HCT116 (cell line): ENCODE measurements around the gene NPLOC4. TPM values are rescaled to one million over a fixed set of nuclear protein-coding genes. Genes with fewer than 3 reads are reported as not detected.

Experiments
- ATAC-seq: fragments of 200-7000 bp; cut with Tn5 transposase; 2 replicates; pipeline ENCODE4 v1.9.1; 2020; ENCODE audit warnings: mild to moderate bottlenecking, moderate library complexity
- BruUV-seq: library from RNA; stranded (reverse); fragments of 400-500 nt; replicated peaks from 2 replicates; lab custom pipeline; 2021; lab: Mats Ljungman, UMichigan
- CTCF ChIA-PET: fragments of 300-600 bp; sonication (Branson Sonifier 250); formaldehyde crosslinking; loops from one replicate; lab custom pipeline; 2021; ENCODE audit warnings: antibody characterized with exemption; lab: Charles Lee
- POLR2A ChIA-PET: fragments of 300-600, 350-600 bp; sonication (Branson Sonifier 250); formaldehyde crosslinking; loops from one replicate; lab custom pipeline; 2021; ENCODE audit warnings: antibody characterized with exemption; lab: Charles Lee
- RAD21 ChIA-PET, 2 experiments: fragments of 300-600 bp; sonication (Branson Sonifier 250); formaldehyde crosslinking; loops; one replicate each; lab custom pipeline; 2023; ENCODE audit warnings: low total read pairs in 2 of 2; ENCODE audit not compliant: uncharacterized antibody in 2 of 2, unreplicated experiment in 2 of 2, low non-redundant PET in 1 of 2; lab: Charles Lee
- DNase-seq: peaks from one replicate; pipeline ENCODE4 v3.0.0-alpha.2; 2010; ENCODE audit warnings: low read depth, low spot score
- H2AFZ ChIP-seq: fragments of 200-600 bp; shearing (Covaris generic), sonication (generic); 2 replicates; pipeline ENCODE4 v1.6.1; 2017; ENCODE audit warnings: low read depth, mixed run types, mixed read lengths, antibody characterized with exemption, low read length; ENCODE audit not compliant: poor library complexity, severe bottlenecking
- H3K27ac ChIP-seq: 2 replicates; pipeline ENCODE4 v1.5.1; 2012; ENCODE audit warnings: low read depth, low read length
- H3K27me3 ChIP-seq: fragments of 200-600 bp; sonication (generic); 2 replicates; pipeline ENCODE4 v1.6.1; 2016; ENCODE audit warnings: mixed run types, low read length, mixed read lengths; ENCODE audit not compliant: insufficient read depth
- H3K36me3 ChIP-seq, 2 experiments: fragments of 200-500 bp in 1 of 2; fragments of 200-600 bp in 1 of 2; sonication (Bioruptor generic) in 1 of 2; sonication (generic) in 1 of 2; 2 replicates each; pipeline versions ENCODE4 v1.5.1 to v1.6.1; 2014 to 2016; ENCODE audit warnings: low read length in 2 of 2, inconsistent platforms in 1 of 2, mixed read lengths in 1 of 2, mixed run types in 1 of 2; ENCODE audit not compliant: insufficient read depth in 2 of 2, control insufficient read depth in 1 of 2
- H3K4me1 ChIP-seq, 2 experiments: fragments of 200-600 bp in 1 of 2; sonication (generic) in 1 of 2; 2 replicates each; pipeline versions ENCODE4 v1.5.1 to v1.6.1; 2012 to 2017; ENCODE audit warnings: low read length in 2 of 2, inconsistent platforms in 1 of 2, mild to moderate bottlenecking in 1 of 2, mixed read lengths in 1 of 2, mixed run types in 1 of 2, moderate library complexity in 1 of 2; ENCODE audit not compliant: insufficient read depth in 2 of 2, control insufficient read depth in 1 of 2
- H3K4me2 ChIP-seq: fragments of 200-600 bp; sonication (generic); 2 replicates; pipeline ENCODE4 v1.6.1; 2017; ENCODE audit warnings: mixed run types, low read length, mixed read lengths
- H3K4me3 ChIP-seq, 2 experiments: fragments of 200-600 bp in 1 of 2; sonication (generic) in 1 of 2; replicated peaks in 1 of 2; 2 replicates each; pipeline ENCODE4 v1.5.1; 2011 to 2016; ENCODE audit warnings: low read length in 2 of 2, control low read depth in 1 of 2, low read depth in 1 of 2, mild to moderate bottlenecking in 1 of 2, mixed read lengths in 1 of 2, mixed run types in 1 of 2
- H3K79me2 ChIP-seq: fragments of 200-600 bp; sonication (generic); 2 replicates; pipeline ENCODE4 v1.6.1; 2017; ENCODE audit warnings: mild to moderate bottlenecking, mixed run types, low read length, moderate library complexity, mixed read lengths; ENCODE audit not compliant: insufficient read depth
- H3K9ac ChIP-seq: fragments of 200-600 bp; sonication (generic); 2 replicates; pipeline ENCODE4 v1.6.1; 2016; ENCODE audit warnings: low read length, mixed read lengths
- H3K9me2 ChIP-seq: fragments of 200-600 bp; sonication (generic), shearing (Covaris generic); 2 replicates; pipeline ENCODE4 v1.6.1; 2017; ENCODE audit warnings: mixed run types, mild to moderate bottlenecking, moderate library complexity; ENCODE audit not compliant: insufficient read depth
- H3K9me3 ChIP-seq, 2 experiments: fragments of 200-500 bp in 1 of 2; fragments of 200-600 bp in 1 of 2; sonication (Bioruptor generic) in 1 of 2; sonication (generic) in 1 of 2; 2 replicates each; pipeline ENCODE4 v1.6.1; 2014 to 2017; ENCODE audit warnings: low read length in 2 of 2, mixed read lengths in 2 of 2, inconsistent platforms in 1 of 2, low read depth in 1 of 2, mild to moderate bottlenecking in 1 of 2, mixed run types in 1 of 2, moderate library complexity in 1 of 2; ENCODE audit not compliant: control insufficient read depth in 1 of 2, insufficient read depth in 1 of 2
- H4K20me1 ChIP-seq: fragments of 200-600 bp; sonication (generic), shearing (Covaris generic); 2 replicates; pipeline ENCODE4 v1.6.1; 2017; ENCODE audit warnings: mixed run types, mild to moderate bottlenecking, moderate library complexity; ENCODE audit not compliant: insufficient read depth
- ATF3 ChIP-seq: IDR thresholded peaks from 2 replicates; pipeline ENCODE4 v1.6.1; 2012
- CBX3 ChIP-seq: IDR thresholded peaks from 2 replicates; pipeline ENCODE4 v1.6.1; 2012; ENCODE audit warnings: low read depth
- ELF1 ChIP-seq: IDR thresholded peaks from 2 replicates; pipeline ENCODE4 v1.6.1; 2012; ENCODE audit warnings: low read depth, borderline replicate concordance
- POLR2AphosphoS5 ChIP-seq: IDR thresholded peaks from 2 replicates; pipeline ENCODE4 v1.6.1; 2011; ENCODE audit warnings: mild to moderate bottlenecking, low read depth, low read length, moderate library complexity
- TCF7L2 ChIP-seq: IDR thresholded peaks from 2 replicates; pipeline ENCODE4 v1.7.0; 2011; ENCODE audit warnings: borderline replicate concordance, inconsistent platforms; ENCODE audit not compliant: insufficient read depth, insufficient read length; ENCODE audit errors: extremely low read depth
- intact Hi-C: fragments of 100-400 bp; cut with micrococcal nuclease; formaldehyde crosslinking; loops from 2 replicates; pipeline ENCODE4 v1.10.0; 2022
- total RNA-seq: library from RNA; stranded (reverse); gene quantifications from one replicate; pipeline ENCODE4 v1.2.1, GENCODE V29; 2021; ENCODE audit not compliant: unreplicated experiment

NPLOC4 gene
- total RNA-seq, 1 experiment from 2014 or later, result 137 TPM

GRCh38 chr17:81534157-81535006, 102.5 kb downstream of the NPLOC4 start:
- intact Hi-C loops, result loop anchor here (5.0 kb wide), 1 partner anchor 162 kb away; no protein-coding TSS in a partner anchor
- Histone ChIP-seq H3K9me2 (no peaks in the 10 kb centered on the region), H3K4me2 (no peak overlapping the region), H3K36me3 (no peaks in the 10 kb centered on the region), H2AFZ (no peak overlapping the region), H3K9me3 (peaks cover 0 to 7% of the 10 kb centered on the region in 2 experiments; a peak in 1 of 4 replicates), H4K20me1 (no peaks in the 10 kb centered on the region), H3K9ac (no peak overlapping the region), H3K27ac (no peak overlapping the region), H3K4me3 (no peak overlapping the region), H3K79me2 (no peaks in the 10 kb centered on the region), H3K27me3 (no peaks in the 10 kb centered on the region)
- POLR2A ChIA-PET, result interaction anchor here (0.9 kb wide), 1 partner anchor 26 kb away, joined by 5 read pairs; no protein-coding TSS in a partner anchor
- RAD21 ChIA-PET, result no interaction called here
- CTCF ChIA-PET, result no interaction called here
- DNase-seq (no peak), ATAC-seq (peak; percentile 10; the same call in 1 of the 2 replicates)
- BruUV-seq, result no TSS peak
- TF ChIP-seq ATF3 (no peak), POLR2AphosphoS5 (peak; percentile 23; the same call in 1 of the 2 replicates), CBX3 (no peak), ELF1 (no peak), TCF7L2 (no peak)
- TF ChIP-seq, all 23 proteins: peak for 1
- H3K4me1 ChIP-seq, result peaks cover 3 to 8% of the 10 kb centered on the region in 2 experiments; a peak in 2 of 4 replicates
